Activated T-cell treated with anti-CD3 and anti-CD28 coated beads for 4 hours (primary cell): ENCODE measurements around the gene COG2.
"Not testable (repeated sequence)": the region's sequence is repeated elsewhere in the genome, so short reads cannot be mapped to it uniquely, and the experiment has no call there.

ENCODE experiments used
- DNase-seq: peaks from one replicate; pipeline ENCODE4 v3.0.0-alpha.2; 2020

The COG2 gene, protein sequence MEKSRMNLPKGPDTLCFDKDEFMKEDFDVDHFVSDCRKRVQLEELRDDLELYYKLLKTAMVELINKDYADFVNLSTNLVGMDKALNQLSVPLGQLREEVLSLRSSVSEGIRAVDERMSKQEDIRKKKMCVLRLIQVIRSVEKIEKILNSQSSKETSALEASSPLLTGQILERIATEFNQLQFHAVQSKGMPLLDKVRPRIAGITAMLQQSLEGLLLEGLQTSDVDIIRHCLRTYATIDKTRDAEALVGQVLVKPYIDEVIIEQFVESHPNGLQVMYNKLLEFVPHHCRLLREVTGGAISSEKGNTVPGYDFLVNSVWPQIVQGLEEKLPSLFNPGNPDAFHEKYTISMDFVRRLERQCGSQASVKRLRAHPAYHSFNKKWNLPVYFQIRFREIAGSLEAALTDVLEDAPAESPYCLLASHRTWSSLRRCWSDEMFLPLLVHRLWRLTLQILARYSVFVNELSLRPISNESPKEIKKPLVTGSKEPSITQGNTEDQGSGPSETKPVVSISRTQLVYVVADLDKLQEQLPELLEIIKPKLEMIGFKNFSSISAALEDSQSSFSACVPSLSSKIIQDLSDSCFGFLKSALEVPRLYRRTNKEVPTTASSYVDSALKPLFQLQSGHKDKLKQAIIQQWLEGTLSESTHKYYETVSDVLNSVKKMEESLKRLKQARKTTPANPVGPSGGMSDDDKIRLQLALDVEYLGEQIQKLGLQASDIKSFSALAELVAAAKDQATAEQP

DNA sequence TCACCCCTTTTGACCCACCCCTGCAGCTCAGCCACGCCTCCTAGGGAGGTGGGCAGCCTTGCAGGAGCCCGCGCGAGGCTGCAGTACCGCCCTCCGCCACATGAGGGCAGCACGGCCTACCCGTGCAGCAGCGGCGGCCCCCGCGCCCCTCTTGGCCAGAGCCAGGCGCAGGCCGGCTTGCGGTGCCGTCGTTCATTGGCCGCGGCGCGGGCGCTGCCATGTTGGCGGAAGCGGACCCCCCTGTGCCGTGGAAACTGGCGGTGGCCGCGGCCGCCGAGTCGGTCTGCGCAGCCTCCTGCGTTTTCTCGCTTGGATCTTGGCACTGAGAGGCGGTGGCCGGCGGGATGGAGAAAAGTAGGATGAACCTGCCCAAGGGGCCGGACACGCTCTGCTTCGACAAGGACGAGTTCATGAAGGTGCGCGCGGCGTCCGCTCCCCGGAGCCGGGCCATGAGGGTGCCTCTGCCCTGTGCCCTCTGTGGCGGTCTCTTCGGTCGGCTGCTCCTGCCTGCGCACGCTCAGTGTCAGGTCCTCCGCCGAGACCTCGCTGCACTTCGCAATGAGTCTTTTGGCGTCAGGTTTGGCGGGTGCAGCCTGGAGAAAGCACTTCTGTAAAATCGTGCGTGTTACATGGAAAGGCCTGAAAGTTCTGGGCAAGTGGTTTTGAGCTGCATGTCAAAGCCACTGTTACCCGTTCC lies at the start of gene COG2:
Gene COG2 (plus strand): TSS at position 219 of the 697 bp plus-strand sequence. CDS start 126 bp downstream, at position 345.
- peak; percentile 95 for DNase-seq

GRCh38 chr1:230592848-230593414 lies 49.4 kb upstream of the COG2 start:
- DNase-seq: no peak

GRCh38 chr1:230594214-230594773 lies 48.0 kb upstream of the COG2 start:
- DNase-seq: no peak

DNA sequence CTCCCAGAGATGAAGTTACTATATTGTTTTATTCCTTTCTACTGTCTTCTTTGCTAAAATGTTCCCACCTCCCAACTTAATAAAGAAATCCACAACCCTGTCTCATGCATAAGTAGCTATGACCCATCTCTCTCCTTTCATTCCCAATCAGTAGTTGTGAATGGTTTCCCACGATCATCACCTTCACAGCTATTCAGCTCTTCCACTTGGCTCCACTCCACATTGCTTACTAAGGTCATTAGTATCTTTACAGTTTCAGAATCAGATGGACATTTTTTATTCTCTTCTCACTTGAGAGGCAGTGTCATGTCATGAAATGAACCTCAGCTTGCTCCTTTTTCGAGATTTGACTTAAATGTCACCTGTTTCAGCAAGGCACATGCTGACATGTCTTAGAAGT lies 47.1 kb upstream of the COG2 start:
- no peak for DNase-seq

DNA sequence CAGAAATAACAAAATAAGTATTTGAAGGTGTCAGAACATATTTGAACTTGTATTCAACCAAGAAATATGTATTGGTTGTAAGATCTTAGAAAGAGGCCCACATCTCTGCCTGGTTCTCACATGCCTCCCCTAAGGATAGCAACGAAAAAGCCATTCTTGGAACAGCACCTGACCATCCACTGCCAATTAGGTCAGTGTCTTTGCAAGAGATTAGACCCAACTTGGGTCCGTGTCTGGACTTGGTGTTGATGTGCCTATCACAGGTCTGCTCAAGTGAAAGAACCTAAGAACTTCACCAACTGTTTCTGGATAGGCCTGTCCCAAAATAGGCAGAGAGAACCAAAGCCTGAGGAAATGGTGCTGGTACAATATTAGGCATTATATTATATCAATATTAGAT lies 46.0 kb upstream of the COG2 start:
- no peak for DNase-seq

DNA sequence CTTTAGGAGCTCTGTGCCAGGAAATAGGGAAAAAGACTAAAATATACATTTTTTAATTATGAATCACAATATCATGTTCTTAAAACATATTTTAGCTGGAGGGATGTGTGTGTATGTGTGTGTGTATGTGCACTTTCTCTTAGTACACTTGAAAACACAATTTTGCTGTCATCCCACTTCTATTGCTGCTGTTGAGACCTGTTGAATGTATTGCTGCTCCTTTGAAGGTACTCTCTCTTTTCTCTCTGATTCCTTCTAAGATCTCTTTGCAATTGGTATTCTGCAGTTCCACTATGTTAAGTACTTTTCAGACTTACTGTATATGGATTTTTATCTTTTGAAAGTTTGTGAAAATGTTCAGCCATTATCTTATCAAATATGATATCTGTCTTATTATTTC lies 43.5 kb upstream of the COG2 start:
- DNase-seq: no peak

DNA sequence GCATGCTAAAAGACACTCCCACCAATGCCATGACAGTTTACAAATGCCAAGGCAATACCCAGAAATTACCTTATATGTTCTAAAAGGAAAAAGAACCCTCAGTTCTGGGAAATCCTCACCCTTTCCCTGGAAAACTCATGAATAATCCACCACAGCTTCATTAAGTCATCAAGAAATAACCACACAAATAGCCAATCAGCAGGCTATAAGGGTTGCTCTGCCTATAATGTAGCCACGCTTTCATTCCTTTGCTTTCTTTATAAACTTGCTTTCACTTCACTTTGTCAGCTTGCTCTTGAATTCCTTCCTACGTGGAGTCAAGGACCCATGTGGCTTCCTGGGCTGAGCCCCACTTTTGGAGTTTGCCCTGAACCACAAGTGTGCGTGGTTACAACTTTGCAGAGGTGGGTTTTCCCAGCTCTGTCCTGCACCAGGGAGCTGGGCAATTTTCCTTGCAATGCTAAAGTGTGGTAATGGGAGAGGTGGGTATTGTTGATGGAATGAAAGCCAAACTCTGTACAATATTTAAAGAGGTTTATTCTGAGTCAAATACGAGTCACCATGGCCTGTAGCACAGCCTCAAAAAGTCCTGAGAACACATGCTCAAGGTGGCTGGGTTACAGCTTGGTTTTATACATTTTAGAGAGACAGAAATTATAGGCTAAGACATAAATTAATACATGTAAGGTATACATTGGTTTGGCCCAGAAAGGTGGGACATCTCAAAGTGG lies 42.2 kb upstream of the COG2 start:
- no peak for DNase-seq

DNA sequence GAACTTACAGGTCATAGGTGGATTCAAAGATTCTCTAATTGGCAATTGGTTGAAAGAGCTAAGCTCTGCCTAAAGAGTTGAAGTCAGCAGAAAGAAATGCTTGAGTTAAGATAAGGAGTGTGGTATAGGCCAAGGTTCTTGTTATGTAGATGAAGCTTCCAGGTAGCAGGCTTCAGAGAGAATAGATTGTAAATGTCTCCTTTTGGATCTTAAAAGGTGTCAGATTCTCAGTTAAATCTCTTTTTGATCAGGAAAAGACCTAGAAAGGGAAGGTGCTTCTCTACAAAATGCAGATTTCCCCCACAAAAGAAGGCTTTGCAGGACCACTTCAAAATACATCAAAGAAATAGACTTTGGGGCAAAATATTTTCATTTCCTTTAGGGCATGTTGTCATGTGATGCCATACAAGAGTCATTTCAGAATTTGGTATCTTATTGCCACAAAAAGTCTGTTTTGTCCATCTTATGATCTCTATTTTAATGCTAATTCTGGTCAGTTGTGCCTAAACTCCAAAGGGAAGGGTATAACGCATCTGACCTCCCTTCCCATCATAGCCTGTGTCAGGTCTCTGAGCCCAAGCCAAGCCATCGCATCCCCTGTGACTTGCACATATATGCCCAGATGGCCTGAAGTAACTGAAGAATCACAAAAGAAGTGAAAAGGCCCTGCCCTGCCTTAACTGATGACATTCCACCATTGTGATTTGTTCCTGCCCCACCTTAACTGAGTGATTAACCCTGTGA lies 41.5 kb upstream of the COG2 start:
- not testable (repeated sequence) for DNase-seq

DNA sequence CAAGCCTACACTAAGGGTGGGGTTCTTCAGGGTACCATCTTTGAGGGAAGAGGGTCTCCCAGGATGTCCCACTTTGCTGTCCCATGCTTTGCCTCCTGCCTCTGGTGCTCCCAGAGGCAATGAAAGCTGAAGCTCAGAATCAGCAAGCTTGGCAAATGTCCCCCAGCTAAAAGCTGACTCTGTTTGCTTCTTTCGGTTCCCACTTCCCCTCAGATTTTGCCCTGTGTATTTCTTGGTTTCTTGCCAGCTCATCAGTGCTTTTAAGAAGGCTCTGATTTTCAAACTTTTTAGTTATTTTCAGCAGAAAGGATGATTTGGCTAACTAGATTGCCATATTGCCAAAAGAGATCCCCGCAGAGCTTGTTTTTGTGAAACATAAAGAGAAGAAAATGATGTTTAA lies 33.1 kb upstream of the COG2 start:
- no peak for DNase-seq

- DNase-seq: no peak
Measured at GRCh38 chr1:230610589-230610988, 31.7 kb upstream of the COG2 start.

DNA sequence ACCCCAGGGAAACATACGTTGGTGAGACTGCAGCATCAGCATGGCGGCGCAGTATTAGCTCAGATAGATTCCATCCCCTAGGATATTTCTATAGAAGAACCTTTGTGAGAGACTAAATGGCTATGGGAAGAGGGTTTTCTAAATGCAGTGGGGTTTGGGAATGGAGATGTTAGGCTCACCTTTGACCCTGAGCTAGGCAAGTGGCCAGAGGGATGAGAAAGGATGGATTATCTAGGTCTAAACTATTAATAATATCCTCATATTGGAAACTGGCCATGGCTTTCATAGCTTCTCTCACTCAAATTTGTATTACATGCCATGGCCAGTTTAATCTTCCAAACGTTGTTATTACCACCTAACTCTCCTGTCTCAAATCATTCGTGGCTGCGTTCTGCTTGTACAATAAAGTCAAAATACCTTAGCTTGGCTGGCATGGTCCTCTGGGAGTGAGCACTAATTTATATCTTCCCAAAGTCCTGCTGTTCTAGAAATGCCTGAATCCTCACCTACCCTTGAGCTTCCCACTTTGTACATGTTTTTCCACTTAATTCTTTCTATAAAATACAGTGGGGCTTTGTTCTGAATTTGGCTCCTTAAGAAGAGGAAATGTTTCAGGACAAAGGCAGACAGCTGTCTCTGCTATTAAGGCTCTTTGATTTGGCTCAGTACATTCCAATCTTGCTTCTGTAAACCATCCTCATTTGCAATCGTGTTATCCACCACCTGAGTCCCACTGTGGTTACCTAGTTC lies 31.0 kb upstream of the COG2 start:
- DNase-seq: no peak

- DNase-seq: no peak
Measured at GRCh38 chr1:230611878-230612235, 30.4 kb upstream of the COG2 start.

- no peak for DNase-seq
Measured at GRCh38 chr1:230612651-230613050, 29.6 kb upstream of the COG2 start.

GRCh38 chr1:230614121-230614520 lies 28.2 kb upstream of the COG2 start:
- no peak for DNase-seq

DNA sequence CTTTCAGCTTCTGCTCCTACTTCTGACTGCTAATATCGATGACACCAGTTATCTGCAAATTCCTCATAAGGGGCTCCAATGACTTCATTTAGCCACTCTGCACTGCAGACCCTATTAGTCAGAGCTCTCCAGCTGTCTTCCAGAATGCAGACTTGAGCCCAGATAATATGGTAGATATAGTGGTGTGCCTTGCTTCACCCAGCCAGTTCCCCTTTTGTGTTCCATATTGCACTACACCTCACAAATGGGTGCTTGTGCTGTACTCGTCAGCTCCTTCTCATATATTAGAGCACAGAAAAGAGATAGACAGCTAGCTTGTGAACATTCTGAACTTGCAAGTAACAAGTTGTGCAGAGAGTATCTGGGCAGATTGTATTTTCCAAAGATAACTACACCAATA lies 23.7 kb upstream of the COG2 start:
- DNase-seq: no peak

DNA sequence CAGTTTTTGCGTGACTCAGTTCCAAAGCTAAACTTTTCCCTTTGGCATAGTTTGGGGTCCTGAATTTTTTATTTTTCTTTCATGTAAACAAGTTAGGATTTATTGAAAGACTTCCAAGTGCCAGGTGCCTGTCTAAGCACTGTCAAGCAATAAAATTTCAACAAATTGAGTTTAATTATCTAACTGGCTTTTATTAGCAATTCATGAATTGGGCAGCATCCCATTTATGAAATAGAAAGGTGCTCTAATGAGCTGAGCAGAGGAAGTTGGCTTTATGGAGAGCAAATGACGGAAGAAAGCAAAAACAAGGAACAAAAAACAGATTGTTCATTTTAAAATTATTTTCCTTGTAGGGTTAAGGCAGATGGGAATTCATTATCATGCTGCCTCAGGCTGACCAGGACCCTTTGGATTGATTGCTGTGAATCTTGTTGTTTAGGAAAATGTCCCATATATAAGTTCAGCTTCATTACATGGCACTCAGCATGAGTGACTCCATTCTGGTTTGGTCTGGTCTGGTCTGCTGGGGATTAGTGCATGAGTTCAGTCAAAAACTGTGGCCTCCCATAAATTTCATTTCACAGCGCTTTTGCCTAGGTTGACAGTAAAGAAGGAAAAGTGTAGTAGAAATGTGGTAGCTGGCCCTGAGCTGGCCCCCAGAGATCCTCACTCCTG lies 21.5 kb upstream of the COG2 start:
- no peak for DNase-seq

- no peak for DNase-seq
Measured at GRCh38 chr1:230621324-230622030, 20.8 kb upstream of the COG2 start.

- no peak for DNase-seq
Measured at GRCh38 chr1:230622151-230622550, 20.1 kb upstream of the COG2 start.

DNA sequence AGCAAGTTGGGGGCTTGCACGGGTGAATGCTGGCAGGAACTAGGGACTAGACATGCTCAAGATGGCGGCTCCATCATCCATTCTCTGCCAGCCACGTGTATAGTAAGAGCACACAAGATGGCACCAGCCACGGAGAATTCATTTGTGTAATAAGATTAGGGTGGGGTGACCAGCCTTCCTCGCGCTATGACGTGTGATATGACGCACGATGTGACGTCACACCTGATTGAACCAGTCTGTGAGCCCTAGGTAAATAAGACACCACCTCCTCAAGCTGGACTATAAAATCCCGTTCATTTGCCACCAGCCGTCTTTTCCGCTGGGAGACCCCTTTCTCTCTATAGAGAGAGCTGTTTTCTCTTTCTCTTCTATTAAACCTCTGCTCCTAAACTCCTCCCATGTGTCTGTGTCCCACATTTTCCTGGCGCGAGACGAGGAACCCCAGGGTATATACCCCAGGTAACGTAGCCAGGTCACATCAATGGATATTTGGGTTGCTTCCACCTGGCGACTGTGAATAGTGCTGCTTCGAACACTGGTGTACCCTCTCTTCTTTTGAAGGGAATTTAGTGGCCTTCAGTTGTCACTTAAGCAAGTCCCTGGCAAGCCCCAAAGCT lies 18.1 kb upstream of the COG2 start:
- DNase-seq: no peak
